Sciatic nerve (tissue), 2 donors: ENCODE results near the gene RUVBL1. TPM values are rescaled to one million over a fixed set of nuclear protein-coding genes. Genes with fewer than 3 reads are reported as not detected.

Experiments used
- ATAC-seq: fragments of 200-7000 bp; cut with Tn5 transposase; one replicate; pipeline ENCODE4 v1.9.1; 2020; ENCODE audit warnings: mild to moderate bottlenecking, moderate library complexity
- DNase-seq: peaks from one replicate; pipeline ENCODE4 v3.0.0-alpha.2; 2020; ENCODE audit warnings: low spot score
- intact Hi-C: fragments of 100-400 bp; cut with DNase I; formaldehyde crosslinking; loops from one replicate; pipeline ENCODE4 v1.14.2; 2022
- total RNA-seq: library from RNA; stranded (reverse); fragmentation: NEBNext Ultra II Directional; extraction: Animal tissue kit (Norgen Biotek cat#: 25700); gene quantifications from one replicate; pipeline ENCODE4 v1.2.1, GENCODE V29; 2021
- donor health status: DM: no; HTN: no; CAD: no.
- donor health status: DM: no; HTN: no; CAD: no.

Gene RUVBL1
- total RNA-seq, 1 donor from 2014 or later = 26.7 TPM

GRCh38 chr3:128094295-128095151 is 29.1 kb downstream of the RUVBL1 start:
- DNase-seq (no peak), ATAC-seq (peak; percentile 31)
- intact Hi-C loops = loop anchor here (10.0 kb wide), 1 partner anchor 510 kb away; no protein-coding TSS in a partner anchor

GRCh38 chr3:128091586-128091985 is 32.0 kb downstream of the RUVBL1 start:
- no peak for ATAC-seq
- intact Hi-C loops = loop anchor here (10.0 kb wide), 1 partner anchor 513 kb away; no protein-coding TSS in a partner anchor
- DNase-seq = no peak

GRCh38 chr3:128089135-128089534 is 34.5 kb downstream of the RUVBL1 start:
- intact Hi-C loops = no loop called here
- DNase-seq (no peak), ATAC-seq (no peak)

GRCh38 chr3:128084675-128085021 is 39.0 kb downstream of the RUVBL1 start:
- intact Hi-C loops = no loop called here

GRCh38 chr3:128083980-128084674 is 39.5 kb downstream of the RUVBL1 start:
- intact Hi-C loops = no loop called here
- ATAC-seq (peak; percentile 33), DNase-seq (no peak)

More at GRCh38 chr3:128084675-128085021, 39.0 kb downstream of the RUVBL1 start:
- ATAC-seq (no peak), DNase-seq (peak; percentile 23)

- peak; percentile 36 for DNase-seq
- intact Hi-C loops = no loop called here
- no peak for ATAC-seq
Measured at GRCh38 chr3:128083396-128083795, 40.2 kb downstream of the RUVBL1 start.

- intact Hi-C loops = no loop called here
- DNase-seq (peak; percentile 30), ATAC-seq (no peak)
Measured at GRCh38 chr3:128082546-128082945, 41.1 kb downstream of the RUVBL1 start.

GRCh38 chr3:128081846-128082245 is 41.8 kb downstream of the RUVBL1 start:
- ATAC-seq (no peak), DNase-seq (no peak)
- intact Hi-C loops = loop anchor here (2.0 kb wide), 1 partner anchor 45 kb away; no protein-coding TSS in a partner anchor

GRCh38 chr3:128081226-128081625 is 42.4 kb downstream of the RUVBL1 start:
- intact Hi-C loops = loop anchor here (2.0 kb wide), 1 partner anchor 46 kb away; no protein-coding TSS in a partner anchor
- no peak for ATAC-seq
- peak; percentile 34 for DNase-seq

- DNase-seq (no peak), ATAC-seq (no peak)
- intact Hi-C loops = loop anchor here (2.0 kb wide), 1 partner anchor 46 kb away; no protein-coding TSS in a partner anchor
Measured at GRCh38 chr3:128080323-128081080, 43.1 kb downstream of the RUVBL1 start.

- DNase-seq = peak; percentile 38
- intact Hi-C loops = loop anchor here (2.0 to 10.0 kb wide), 2 partner anchors 47 to 425 kb away; no protein-coding TSS in a partner anchor
- ATAC-seq = no peak
Measured at GRCh38 chr3:128079823-128080222, 43.8 kb downstream of the RUVBL1 start.

- intact Hi-C loops = loop anchor here (10.0 kb wide), 1 partner anchor 426 kb away; no protein-coding TSS in a partner anchor
- no peak for ATAC-seq
Measured at GRCh38 chr3:128078875-128079274, 44.7 kb downstream of the RUVBL1 start.

GRCh38 chr3:128078322-128078721 is 45.3 kb downstream of the RUVBL1 start:
- no peak for ATAC-seq
- intact Hi-C loops = loop anchor here (10.0 kb wide), 1 partner anchor 426 kb away; no protein-coding TSS in a partner anchor
- DNase-seq = no peak

More at GRCh38 chr3:128078875-128079274, 44.7 kb downstream of the RUVBL1 start:
- peak; percentile 45 for DNase-seq

GRCh38 chr3:128077665-128078064 is 45.9 kb downstream of the RUVBL1 start:
- intact Hi-C loops = loop anchor here (10.0 kb wide), 1 partner anchor 427 kb away; no protein-coding TSS in a partner anchor
- DNase-seq (peak; percentile 47), ATAC-seq (no peak)

- ATAC-seq = no peak
- intact Hi-C loops = loop anchor here (10.0 kb wide), 1 partner anchor 428 kb away; no protein-coding TSS in a partner anchor
- no peak for DNase-seq
Measured at GRCh38 chr3:128077202-128077624, 46.4 kb downstream of the RUVBL1 start.

GRCh38 chr3:128076483-128077201 is 47.0 kb downstream of the RUVBL1 start:
- ATAC-seq = peak; percentile 41
- intact Hi-C loops = loop anchor here (10.0 kb wide), 1 partner anchor 428 kb away; no protein-coding TSS in a partner anchor
- peak; percentile 64 for DNase-seq

- ATAC-seq (peak; percentile 95), DNase-seq (peak; percentile 96)
- intact Hi-C loops = loop anchor here (10.0 kb wide), 1 partner anchor 429 kb away; no protein-coding TSS in a partner anchor
Measured at GRCh38 chr3:128075522-128076482, 47.8 kb downstream of the RUVBL1 start.
